ACC112 (cell line): Measurements from ENCODE around the gene LIPH.

ENCODE experiments used
- H2AFZ ChIP-seq: fragments of 200-600 bp; sonication (generic); one replicate; pipeline ENCODE4 v1.6.0; 2017; ENCODE audit warnings: antibody characterized with exemption, low read length; ENCODE audit not compliant: unreplicated experiment
- H3K27ac ChIP-seq: fragments of 200-600 bp; sonication (generic); 2 replicates; pipeline ENCODE4 v1.5.1; 2014; ENCODE audit warnings: low read depth, mild to moderate bottlenecking, antibody characterized with exemption, low read length, moderate library complexity
- H3K27me3 ChIP-seq: fragments of 200-600 bp; sonication (generic); 2 replicates; pipeline ENCODE4 v1.6.1; 2014; ENCODE audit warnings: mild to moderate bottlenecking, antibody characterized with exemption, low read length, moderate library complexity, mixed read lengths; ENCODE audit not compliant: insufficient read depth
- H3K36me3 ChIP-seq: fragments of 200-600 bp; sonication (generic); 2 replicates; pipeline ENCODE4 v1.6.1; 2016; ENCODE audit warnings: mild to moderate bottlenecking, antibody characterized with exemption, low read length, moderate library complexity, mixed read lengths; ENCODE audit not compliant: insufficient read depth
- H3K4me1 ChIP-seq: fragments of 200-600 bp; sonication (generic); one replicate; pipeline ENCODE4 v1.6.1; 2016; ENCODE audit warnings: low read length, mixed read lengths; ENCODE audit not compliant: insufficient read depth, unreplicated experiment, control insufficient read depth
- H3K4me3 ChIP-seq: fragments of 200-600 bp; sonication (generic); 2 replicates; pipeline ENCODE4 v1.5.1; 2014; ENCODE audit warnings: mild to moderate bottlenecking, low read depth, low read length
- H3K79me2 ChIP-seq: fragments of 200-600 bp; sonication (generic); one replicate; pipeline ENCODE4 v1.6.0; 2016; ENCODE audit warnings: low read length; ENCODE audit not compliant: control insufficient read depth, unreplicated experiment, insufficient read depth

Gene LIPH

GRCh38 chr3:185552358-185552877 lies at the start of gene LIPH:
Gene LIPH (minus strand): TSS chr3:185552588. CDS start chr3:185552471, 117 bp downstream.
- Histone ChIP-seq H3K36me3 (no peaks in the 10 kb centered on the region), H3K4me3 (peak within 1 kb of the TSS; percentile 57), H2AFZ (peak within 1 kb of the TSS; percentile 28), H3K27ac (0 out of 2 replicates have a peak within 1 kb of the TSS, but pooled peaks have one; percentile 16), H3K4me1 (peaks cover 34% of the 10 kb centered on the region), H3K79me2 (no peaks in the 10 kb centered on the region), H3K27me3 (no peaks in the 10 kb centered on the region)

DNA sequence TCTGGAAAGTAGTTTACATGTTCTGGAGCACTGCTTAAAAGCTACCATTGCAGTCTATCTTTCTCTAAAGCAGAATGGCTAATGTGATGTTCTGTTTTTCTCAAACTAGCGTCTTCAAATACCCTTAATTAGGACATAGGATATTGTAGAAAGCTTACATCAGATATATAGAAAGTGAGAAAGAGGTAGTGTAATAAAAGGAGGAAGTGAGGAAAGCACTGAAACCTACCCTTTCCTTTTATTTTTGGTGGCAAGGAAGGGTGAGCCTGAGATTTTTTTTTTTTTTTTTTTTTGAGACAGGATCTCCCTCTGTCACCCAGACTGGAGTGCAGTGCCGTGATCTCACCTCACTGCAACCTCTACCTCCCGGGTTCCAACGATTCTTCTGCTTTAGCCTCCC lies 43.1 kb upstream of the LIPH start:
- peaks cover 1% of the 10 kb centered on the region for H3K36me3 ChIP-seq
- H3K79me2 ChIP-seq: peaks cover 2% of the 10 kb centered on the region
- H3K4me1 ChIP-seq: no peaks in the 10 kb centered on the region
- H2AFZ ChIP-seq: no peak overlapping the region
- H3K27me3 ChIP-seq: no peaks in the 10 kb centered on the region
- H3K4me3 ChIP-seq: no peak overlapping the region
- no peak overlapping the region for H3K27ac ChIP-seq

DNA sequence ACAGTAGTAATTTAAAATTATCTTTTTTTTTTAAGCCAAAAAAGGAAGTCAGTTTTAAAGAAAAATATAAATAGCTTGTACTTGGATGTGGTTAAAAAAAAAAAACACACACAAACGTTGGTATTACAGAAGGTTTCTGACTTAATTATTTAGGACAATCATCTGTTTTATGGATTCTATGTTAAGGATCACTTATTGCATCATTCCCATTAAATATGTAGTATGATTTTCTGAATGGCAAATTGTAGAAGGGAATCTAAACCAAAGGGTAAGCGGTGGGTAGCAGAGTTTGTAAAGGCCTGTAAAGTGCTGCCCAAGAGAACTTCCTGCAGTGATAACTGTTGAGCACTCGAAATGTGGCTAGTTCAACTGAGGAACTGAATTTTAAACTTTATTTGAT lies 41.7 kb upstream of the LIPH start:
- peaks cover 6% of the 10 kb centered on the region for H3K4me1 ChIP-seq
- H2AFZ ChIP-seq: no peak overlapping the region
- peaks cover 10% of the 10 kb centered on the region for H3K79me2 ChIP-seq
- H3K4me3 ChIP-seq: no peak overlapping the region
- H3K27ac ChIP-seq: no peak overlapping the region
- H3K36me3 ChIP-seq: no peaks in the 10 kb centered on the region; the same call in 1 of the 2 replicates
- no peaks in the 10 kb centered on the region for H3K27me3 ChIP-seq

- H3K79me2 ChIP-seq: peaks cover 33% of the 10 kb centered on the region
- peaks cover 18% of the 10 kb centered on the region for H3K4me1 ChIP-seq
- H2AFZ ChIP-seq: peak overlapping the region; percentile 91
Measured at GRCh38 chr3:185586686-185587039, 34.3 kb upstream of the LIPH start.

GRCh38 chr3:185585859-185586685 lies 33.7 kb upstream of the LIPH start, which contains the start of gene SENP2:
Gene SENP2 (plus strand): TSS chr3:185586295. CDS start chr3:185586414, 119 bp downstream.
- H2AFZ ChIP-seq: peak within 1 kb of the TSS; percentile 91

More at GRCh38 chr3:185586686-185587039, 34.3 kb upstream of the LIPH start:
- Histone ChIP-seq H3K4me3 (peak overlapping the region; percentile 96), H3K27me3 (no peaks in the 10 kb centered on the region), H3K36me3 (no peaks in the 10 kb centered on the region), H3K27ac (peak overlapping the region; percentile 78; the same call in 1 of the 2 replicates)

GRCh38 chr3:185585518-185585858 lies 33.1 kb upstream of the LIPH start:
- H2AFZ ChIP-seq: peak overlapping the region; percentile 82
- no peak overlapping the region for H3K27ac ChIP-seq
- H3K4me1 ChIP-seq: peaks cover 18% of the 10 kb centered on the region
- H3K79me2 ChIP-seq: peaks cover 31% of the 10 kb centered on the region
- no peaks in the 10 kb centered on the region for H3K27me3 ChIP-seq
- peak overlapping the region; percentile 96 for H3K4me3 ChIP-seq
- H3K36me3 ChIP-seq: no peaks in the 10 kb centered on the region

More at GRCh38 chr3:185585859-185586685, 33.7 kb upstream of the LIPH start, which contains the start of gene SENP2:
- Histone ChIP-seq H3K79me2 (peaks cover 31% of the 10 kb centered on the region), H3K4me1 (peaks cover 18% of the 10 kb centered on the region), H3K4me3 (peak within 1 kb of the TSS; percentile 96), H3K27me3 (no peaks in the 10 kb centered on the region), H3K36me3 (no peaks in the 10 kb centered on the region), H3K27ac (peak within 1 kb of the TSS; percentile 78)

GRCh38 chr3:185584686-185585085 lies 32.3 kb upstream of the LIPH start:
- H3K4me3 ChIP-seq: no peak overlapping the region
- H3K27me3 ChIP-seq: no peaks in the 10 kb centered on the region
- H3K27ac ChIP-seq: no peak overlapping the region
- no peak overlapping the region for H2AFZ ChIP-seq
- H3K79me2 ChIP-seq: peaks cover 30% of the 10 kb centered on the region
- H3K4me1 ChIP-seq: peaks cover 17% of the 10 kb centered on the region
- no peaks in the 10 kb centered on the region for H3K36me3 ChIP-seq

DNA sequence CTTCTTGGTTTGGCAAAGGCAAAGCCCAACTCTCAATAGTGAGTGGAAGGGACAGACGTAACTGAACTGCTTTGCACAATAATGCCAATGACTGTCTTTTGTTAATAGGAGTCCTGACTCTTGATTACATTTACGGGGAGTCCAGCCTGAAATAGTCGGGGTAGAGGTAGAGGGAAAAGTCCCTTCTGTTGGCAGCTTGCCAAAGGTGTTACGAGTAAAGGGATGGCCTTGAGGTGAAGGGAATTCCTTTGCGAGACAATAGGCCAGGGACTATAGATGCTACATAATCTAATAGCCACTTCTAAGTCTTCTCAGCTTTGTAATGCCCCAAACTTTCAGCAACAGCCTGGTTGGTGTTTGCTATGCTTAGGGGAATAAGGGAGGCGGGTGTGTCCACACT lies 31.5 kb upstream of the LIPH start:
- no peak overlapping the region for H3K27ac ChIP-seq
- H3K4me3 ChIP-seq: no peak overlapping the region
- H3K79me2 ChIP-seq: peaks cover 22% of the 10 kb centered on the region

GRCh38 chr3:185582871-185583270 lies 30.5 kb upstream of the LIPH start:
- H3K4me3 ChIP-seq: no peak overlapping the region
- H3K4me1 ChIP-seq: peaks cover 3% of the 10 kb centered on the region
- H3K79me2 ChIP-seq: peaks cover 14% of the 10 kb centered on the region
- H2AFZ ChIP-seq: no peak overlapping the region
- no peak overlapping the region for H3K27ac ChIP-seq
- H3K36me3 ChIP-seq: no peaks in the 10 kb centered on the region
- H3K27me3 ChIP-seq: no peaks in the 10 kb centered on the region

More for the DNA sequence above, 31.5 kb upstream of the LIPH start:
- H3K4me1 ChIP-seq: peaks cover 10% of the 10 kb centered on the region
- no peaks in the 10 kb centered on the region for H3K36me3 ChIP-seq
- H2AFZ ChIP-seq: no peak overlapping the region
- H3K27me3 ChIP-seq: no peaks in the 10 kb centered on the region

DNA sequence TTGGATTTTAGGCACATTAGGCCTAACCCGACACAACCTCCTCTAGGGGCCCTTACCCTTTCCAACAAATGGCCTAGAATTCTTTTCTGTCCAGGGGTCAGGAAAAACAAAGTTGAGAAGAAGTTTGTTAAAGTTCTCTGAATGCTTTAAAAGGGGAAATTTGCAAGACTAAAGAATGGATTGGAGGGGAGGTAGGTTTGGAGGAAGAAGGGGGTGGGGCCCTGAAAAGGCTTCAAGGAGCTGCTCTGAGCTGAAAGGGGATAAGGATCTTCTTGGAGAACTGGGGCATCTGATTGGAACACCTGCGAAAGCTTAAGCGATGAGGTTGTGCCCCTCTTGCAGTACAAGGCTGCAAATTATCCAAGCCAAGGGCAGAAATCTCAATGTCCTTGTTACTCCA lies 29.8 kb upstream of the LIPH start:
- Histone ChIP-seq H3K27ac (no peak overlapping the region), H2AFZ (no peak overlapping the region), H3K4me1 (peaks cover 3% of the 10 kb centered on the region), H3K4me3 (no peak overlapping the region), H3K79me2 (peaks cover 9% of the 10 kb centered on the region), H3K36me3 (no peaks in the 10 kb centered on the region), H3K27me3 (no peaks in the 10 kb centered on the region)
